HG03103 (cell line): ENCODE data around the gene DRD5.

Experiments
- ATAC-seq: cut with Tn5 transposase; IDR thresholded peaks from one replicate; pipeline ENCODE4 v1.9.1; 2021; ENCODE audit warnings: low read depth; ENCODE audit not compliant: unreplicated experiment

Gene DRD5

DNA sequence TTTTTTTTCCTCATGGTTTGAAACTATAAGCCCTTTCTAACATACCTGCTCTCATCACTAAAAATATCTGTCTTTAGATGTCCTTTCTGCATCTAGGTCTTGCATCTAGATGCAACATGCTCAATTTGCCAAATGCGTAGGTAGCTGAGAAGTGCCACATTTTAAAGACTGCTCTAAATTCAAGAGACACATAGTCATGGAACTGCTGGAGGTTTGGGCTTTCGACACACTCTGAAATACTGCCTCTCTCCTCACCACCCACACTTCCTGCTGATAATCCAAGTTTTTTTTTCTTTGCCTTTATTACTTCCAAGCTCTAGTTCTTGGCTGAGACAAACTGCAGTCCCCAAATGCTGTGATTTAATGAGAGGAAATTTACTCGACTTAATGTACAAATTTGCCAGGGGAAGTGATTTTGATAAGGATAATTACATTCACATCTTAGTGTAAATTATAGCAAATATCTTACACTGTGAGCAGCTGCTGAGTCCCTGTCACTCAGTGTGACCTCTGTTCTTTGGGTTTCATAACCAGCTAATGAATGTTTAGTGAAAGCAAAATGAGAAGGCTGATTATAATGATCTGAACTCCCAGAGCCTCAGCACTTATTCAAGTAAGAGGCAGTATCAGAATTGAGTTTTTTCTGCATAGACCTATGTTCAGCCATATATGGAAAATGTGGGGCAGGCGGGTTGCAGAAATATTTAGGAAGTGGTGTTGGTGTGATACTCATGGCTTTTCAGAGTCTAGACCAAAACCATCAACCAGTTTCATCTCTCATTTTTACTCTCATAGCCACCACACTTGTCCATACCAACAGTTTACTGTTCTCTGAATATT, 31.3 kb downstream of the DRD5 start:
- peak; percentile 85 for ATAC-seq

DNA sequence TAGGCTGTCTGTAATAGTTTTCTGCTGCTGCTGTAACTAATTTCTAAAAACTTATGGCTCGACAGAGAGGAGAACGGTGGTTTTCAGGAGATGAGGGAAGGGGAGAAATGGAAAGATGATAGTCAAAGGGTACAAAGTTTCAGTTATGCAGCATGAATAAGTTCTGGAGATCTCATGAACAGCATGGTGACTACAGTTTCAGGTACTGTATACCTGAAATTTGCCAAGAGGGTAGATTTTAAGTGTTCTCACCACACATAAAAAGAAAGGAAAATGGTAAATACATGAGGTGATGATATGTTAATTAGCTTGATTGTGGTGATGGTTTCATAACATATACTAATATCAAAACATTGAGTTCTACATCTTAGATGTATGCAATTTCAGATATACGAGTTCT, 34.9 kb downstream of the DRD5 start:
- ATAC-seq: no peak

GRCh38 chr4:9820343-9820742, 38.9 kb downstream of the DRD5 start:
- no peak for ATAC-seq

- ATAC-seq: no peak
These were observed 43.6 kb downstream of the DRD5 start for GRCh38 chr4:9825049-9825448.

- no peak for ATAC-seq
These were observed 45.1 kb downstream of the DRD5 start for GRCh38 chr4:9826551-9826950.

GRCh38 chr4:9832640-9833039, 51.2 kb downstream of the DRD5 start:
- ATAC-seq: no peak

GRCh38 chr4:9833421-9833820, 52.0 kb downstream of the DRD5 start:
- no peak for ATAC-seq
